Measurements from ENCODE around the gene EPN1. TPM values are rescaled to one million over a fixed set of nuclear protein-coding genes. Genes with fewer than 3 reads are reported as not detected.
A peak's percentile ranks its signal among the peaks of the same experiment; 100 is the strongest.

EPN1 gene
- total RNA-seq, 1 experiment from 2014 or later = 162 TPM

- Mint-ChIP-seq H3K27ac (ENCODE audit: unreplicated experiment) (no peak overlapping the region), H3K4me1 (ENCODE audit: low read depth, unreplicated experiment) (peaks cover 44% of the 10 kb centered on the region), H3K27me3 (ENCODE audit: unreplicated experiment) (no peaks in the 10 kb centered on the region), H3K9me3 (ENCODE audit: low read depth, unreplicated experiment) (no peaks in the 10 kb centered on the region), H3K4me3 (ENCODE audit: low read depth, unreplicated experiment) (no peak overlapping the region), H3K36me3 (ENCODE audit: insufficient read depth, unreplicated experiment) (peaks cover 86% of the 10 kb centered on the region)
- CTCF ChIA-PET = no interaction called here
- TF ChIP-seq CTCF (IDR thresholded peaks at IDR 0.05; ENCODE audit: unreplicated experiment) = no peak
- intact Hi-C loops (cut with micrococcal nuclease; ENCODE audit: unreplicated experiment) = no loop called here
- DNase-seq = no peak
- BruUV-seq (replicated peaks) = no TSS peak
Observed at GRCh38 chr19:55661826-55662225, 13.2 kb upstream of the EPN1 start.

- Mint-ChIP-seq H3K27ac (ENCODE audit: unreplicated experiment) (peak overlapping the region; percentile 46), H3K4me3 (ENCODE audit: low read depth, unreplicated experiment) (no peak overlapping the region), H3K4me1 (ENCODE audit: low read depth, unreplicated experiment) (peaks cover 49% of the 10 kb centered on the region), H3K27me3 (ENCODE audit: unreplicated experiment) (no peaks in the 10 kb centered on the region), H3K36me3 (ENCODE audit: insufficient read depth, unreplicated experiment) (peaks cover 88% of the 10 kb centered on the region), H3K9me3 (ENCODE audit: low read depth, unreplicated experiment) (no peaks in the 10 kb centered on the region)
- no TSS peak for BruUV-seq (replicated peaks)
- intact Hi-C loops (cut with micrococcal nuclease; ENCODE audit: unreplicated experiment) = no loop called here
- no peak for DNase-seq
- CTCF ChIA-PET = interaction anchor here (0.6 kb wide), 1 partner anchor 345 kb away, joined by 7 read pairs; no protein-coding TSS in a partner anchor
- TF ChIP-seq CTCF (IDR thresholded peaks at IDR 0.05; ENCODE audit: unreplicated experiment) = no peak
Observed at GRCh38 chr19:55663846-55664536, 11.0 kb upstream of the EPN1 start.

GRCh38 chr19:55666343-55667005, 8.6 kb upstream of the EPN1 start:
- no peaks in the 10 kb centered on the region for H3K9me3 Mint-ChIP-seq (ENCODE audit: low read depth, unreplicated experiment)
- no TSS peak for BruUV-seq (replicated peaks)
- no peak overlapping the region for H3K27ac Mint-ChIP-seq (ENCODE audit: unreplicated experiment)
- no peaks in the 10 kb centered on the region for H3K27me3 Mint-ChIP-seq (ENCODE audit: unreplicated experiment)
- peaks cover 89% of the 10 kb centered on the region for H3K36me3 Mint-ChIP-seq (ENCODE audit: insufficient read depth, unreplicated experiment)
- intact Hi-C loops (cut with micrococcal nuclease; ENCODE audit: unreplicated experiment) = no loop called here
- H3K4me1 Mint-ChIP-seq (ENCODE audit: low read depth, unreplicated experiment) = peaks cover 53% of the 10 kb centered on the region
- CTCF ChIA-PET = interaction anchor here (1.3 kb wide), 1 partner anchor 34 kb away, joined by 3 read pairs; no protein-coding TSS in a partner anchor
- H3K4me3 Mint-ChIP-seq (ENCODE audit: low read depth, unreplicated experiment) = peak overlapping the region; percentile 41
- DNase-seq = no peak
- TF ChIP-seq CTCF (IDR thresholded peaks at IDR 0.05; ENCODE audit: unreplicated experiment) = no peak

GRCh38 chr19:55667006-55667381, 8.0 kb upstream of the EPN1 start:
- TF ChIP-seq CTCF (IDR thresholded peaks at IDR 0.05; ENCODE audit: unreplicated experiment) = no peak
- Mint-ChIP-seq H3K27ac (ENCODE audit: unreplicated experiment) (no peak overlapping the region), H3K9me3 (ENCODE audit: low read depth, unreplicated experiment) (no peaks in the 10 kb centered on the region), H3K4me1 (ENCODE audit: low read depth, unreplicated experiment) (peaks cover 51% of the 10 kb centered on the region), H3K27me3 (ENCODE audit: unreplicated experiment) (no peaks in the 10 kb centered on the region), H3K4me3 (ENCODE audit: low read depth, unreplicated experiment) (peak overlapping the region; percentile 41), H3K36me3 (ENCODE audit: insufficient read depth, unreplicated experiment) (peaks cover 89% of the 10 kb centered on the region)
- BruUV-seq (replicated peaks) = no TSS peak
- CTCF ChIA-PET = interaction anchor here (1.1 to 1.3 kb wide), 3 partner anchors 10 to 34 kb away, joined by 3 to 6 read pairs (median 5); partner anchors contain the start of gene U2AF2
- intact Hi-C loops (cut with micrococcal nuclease; ENCODE audit: unreplicated experiment) = no loop called here
- no peak for DNase-seq
